ENCODE measurements around the gene SMPD4. TPM values are rescaled to one million over a fixed set of nuclear protein-coding genes. Genes with fewer than 3 reads are reported as not detected.
"Not testable (repeated sequence)": the region's sequence is repeated elsewhere in the genome, so short reads cannot be mapped to it uniquely, and the experiment has no call there.

Gene SMPD4
- 100 to 1,000 TPM; 105 to 107 TPM for total RNA-seq

GRCh38 chr2:130181325-130181879 lies at the start of gene SMPD4:
SMPD4 (minus strand) TSS chr2:130181602; CDS start chr2:130176592, 5,010 bp downstream.
- CTCF ChIA-PET: interaction anchor here (0.8 to 2.1 kb wide), 5 partner anchors 37 to 163 kb away, joined by 3 to 16 read pairs (median 3); partner anchors contain the start of gene IMP4
- POLR2A ChIA-PET: interaction anchor here (2.4 kb wide), 1 partner anchor 161 kb away, joined by 16 read pairs; the partner anchor contains the start of gene IMP4

GRCh38 chr2:130230907-130231306 lies 49.5 kb upstream of the SMPD4 start:
- CTCF ChIA-PET, POLR2A ChIA-PET: not testable (repeated sequence)

- CTCF ChIA-PET, POLR2A ChIA-PET: not testable (repeated sequence)
Observed at GRCh38 chr2:130230376-130230775, 49.0 kb upstream of the SMPD4 start.

- POLR2A ChIA-PET: not testable (repeated sequence)
Observed at GRCh38 chr2:130229161-130229510, 47.7 kb upstream of the SMPD4 start.

GRCh38 chr2:130228467-130229160 lies 47.2 kb upstream of the SMPD4 start:
- CTCF ChIA-PET, POLR2A ChIA-PET: not testable (repeated sequence)

More at GRCh38 chr2:130229161-130229510, 47.7 kb upstream of the SMPD4 start:
- CTCF ChIA-PET: not testable (repeated sequence)

- CTCF ChIA-PET, POLR2A ChIA-PET: not testable (repeated sequence)
Observed at GRCh38 chr2:130228005-130228404, 46.6 kb upstream of the SMPD4 start.

- POLR2A ChIA-PET, CTCF ChIA-PET: not testable (repeated sequence)
Observed at GRCh38 chr2:130222523-130222922, 41.1 kb upstream of the SMPD4 start.

- POLR2A ChIA-PET: not testable (repeated sequence)
Observed at GRCh38 chr2:130220505-130220904, 39.1 kb upstream of the SMPD4 start.

GRCh38 chr2:130219147-130219546 lies 37.7 kb upstream of the SMPD4 start:
- POLR2A ChIA-PET, CTCF ChIA-PET: not testable (repeated sequence)

More at GRCh38 chr2:130220505-130220904, 39.1 kb upstream of the SMPD4 start:
- CTCF ChIA-PET: not testable (repeated sequence)

GRCh38 chr2:130207051-130207450 lies 25.6 kb upstream of the SMPD4 start:
- CTCF ChIA-PET: not testable (repeated sequence)

GRCh38 chr2:130203150-130203549 lies 21.7 kb upstream of the SMPD4 start:
- POLR2A ChIA-PET, CTCF ChIA-PET: not testable (repeated sequence)

More at GRCh38 chr2:130207051-130207450, 25.6 kb upstream of the SMPD4 start:
- POLR2A ChIA-PET: not testable (repeated sequence)

GRCh38 chr2:130202518-130202917 lies 21.1 kb upstream of the SMPD4 start:
- POLR2A ChIA-PET, CTCF ChIA-PET: not testable (repeated sequence)

- POLR2A ChIA-PET: no interaction called here
Observed at GRCh38 chr2:130198343-130198742, 16.9 kb upstream of the SMPD4 start, which contains the start of gene TUBA3E. TUBA3E (minus strand) TSS chr2:130198439; CDS start chr2:130198360, 79 bp downstream.

GRCh38 chr2:130196052-130196451 lies 14.7 kb upstream of the SMPD4 start:
- CTCF ChIA-PET, POLR2A ChIA-PET: not testable (repeated sequence)

More at GRCh38 chr2:130198343-130198742, 16.9 kb upstream of the SMPD4 start, which contains the start of gene TUBA3E:
- CTCF ChIA-PET: no interaction called here

- POLR2A ChIA-PET, CTCF ChIA-PET: not testable (repeated sequence)
Observed at GRCh38 chr2:130195089-130195635, 13.8 kb upstream of the SMPD4 start.

GRCh38 chr2:130193824-130194223 lies 12.4 kb upstream of the SMPD4 start:
- POLR2A ChIA-PET, CTCF ChIA-PET: not testable (repeated sequence)

- POLR2A ChIA-PET, CTCF ChIA-PET: not testable (repeated sequence)
Observed at GRCh38 chr2:130192451-130192850, 11.0 kb upstream of the SMPD4 start.

- CTCF ChIA-PET, POLR2A ChIA-PET: not testable (repeated sequence)
Observed at GRCh38 chr2:130191319-130191718, 9.9 kb upstream of the SMPD4 start.

GRCh38 chr2:130190237-130190636 lies 8.8 kb upstream of the SMPD4 start:
- ChIA-PET CTCF (interaction anchor here (0.8 kb wide), 1 partner anchor 12 kb away, joined by 4 read pairs; no protein-coding TSS in a partner anchor), POLR2A (no interaction called here)

- POLR2A ChIA-PET: not testable (repeated sequence)
Observed at GRCh38 chr2:130188958-130189357, 7.6 kb upstream of the SMPD4 start.

More at GRCh38 chr2:130188958-130189357, 7.6 kb upstream of the SMPD4 start:
- CTCF ChIA-PET: not testable (repeated sequence)

Measured in activated CD8-positive, alpha-beta memory T cell treated with anti-CD3 and anti-CD28 coated beads for 36 hours (primary cell).